GM12873 (cell line): Measurements from ENCODE around the gene FOSL1.

Experiments used
- CTCF ChIP-seq: IDR thresholded peaks from 2 replicates; pipeline ENCODE4 v1.5.1; 2012; ENCODE audit warnings: low read depth, mild to moderate bottlenecking, moderate library complexity, low read length, control low read depth; ENCODE audit not compliant: insufficient read depth; ENCODE audit errors: missing control alignments

The FOSL1 gene

GRCh38 chr11:65915821-65916251 lies 15.6 kb upstream of the FOSL1 start:
- no peak for TF ChIP-seq CTCF

- no peak for TF ChIP-seq CTCF
Observed at GRCh38 chr11:65915101-65915820, 15.1 kb upstream of the FOSL1 start.

DNA sequence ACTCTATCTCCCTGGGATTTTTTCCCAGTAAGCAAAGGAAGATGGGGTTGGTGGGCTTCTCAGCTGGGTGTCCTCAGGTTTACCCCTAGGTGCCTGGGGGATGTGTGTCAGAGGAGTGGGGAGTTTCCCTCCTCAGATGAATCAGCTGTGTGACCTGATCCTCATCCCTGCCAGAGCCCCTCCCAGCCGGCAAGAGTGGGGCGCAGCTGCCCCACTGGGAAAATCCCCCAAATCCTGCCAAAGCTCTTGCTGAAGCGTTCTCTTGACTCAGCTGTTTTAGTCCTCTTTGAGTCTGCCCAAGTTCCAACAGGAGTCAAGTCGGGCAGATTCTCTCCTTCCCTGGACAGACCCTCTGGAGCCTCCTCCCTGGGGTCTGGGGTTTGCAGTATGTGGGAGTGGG lies 12.7 kb upstream of the FOSL1 start:
- TF ChIP-seq CTCF = no peak

DNA sequence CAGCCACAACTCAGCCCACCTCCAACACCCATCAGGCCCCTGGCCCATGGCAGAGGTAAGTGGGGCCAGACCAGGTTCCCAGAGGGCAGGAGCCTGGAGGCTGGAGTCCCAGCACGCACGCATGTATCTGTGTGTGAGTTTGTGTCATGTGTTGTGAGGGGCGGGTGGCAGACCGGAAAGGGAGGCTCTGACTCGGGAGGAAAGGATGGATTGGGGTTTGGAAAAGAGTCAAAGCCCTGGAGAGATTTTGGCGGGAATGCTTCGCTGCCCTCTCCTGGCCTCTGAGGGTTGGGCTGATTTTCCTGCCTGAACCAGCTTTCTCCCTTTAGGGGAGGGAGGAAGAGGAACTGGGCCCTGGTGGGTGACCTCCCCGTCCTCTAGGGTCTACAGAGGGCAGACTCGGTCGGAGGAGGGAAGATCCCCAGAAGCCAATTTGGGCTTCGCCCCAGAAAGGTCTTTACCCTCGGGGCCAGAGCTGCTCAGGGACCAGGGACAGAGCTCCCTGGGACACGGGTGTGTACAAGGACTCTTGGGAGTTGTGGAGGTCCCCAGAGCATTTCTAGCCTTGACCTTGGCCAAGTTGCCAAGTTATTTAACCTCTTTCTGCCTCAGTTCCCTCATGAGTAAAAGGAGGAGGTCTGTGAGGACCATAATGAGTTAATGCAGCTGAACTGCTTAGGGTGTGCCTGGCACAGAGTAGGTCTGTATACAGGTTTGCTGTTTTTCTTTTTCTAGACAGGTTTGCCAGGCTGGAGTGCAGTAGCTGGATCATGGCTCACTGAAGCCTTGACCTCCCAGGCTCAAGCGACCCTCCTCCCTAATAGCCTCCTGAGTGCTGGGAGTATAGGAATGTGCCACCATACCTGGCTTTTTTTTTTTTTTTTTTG lies 11.7 kb upstream of the FOSL1 start:
- TF ChIP-seq CTCF = no peak

DNA sequence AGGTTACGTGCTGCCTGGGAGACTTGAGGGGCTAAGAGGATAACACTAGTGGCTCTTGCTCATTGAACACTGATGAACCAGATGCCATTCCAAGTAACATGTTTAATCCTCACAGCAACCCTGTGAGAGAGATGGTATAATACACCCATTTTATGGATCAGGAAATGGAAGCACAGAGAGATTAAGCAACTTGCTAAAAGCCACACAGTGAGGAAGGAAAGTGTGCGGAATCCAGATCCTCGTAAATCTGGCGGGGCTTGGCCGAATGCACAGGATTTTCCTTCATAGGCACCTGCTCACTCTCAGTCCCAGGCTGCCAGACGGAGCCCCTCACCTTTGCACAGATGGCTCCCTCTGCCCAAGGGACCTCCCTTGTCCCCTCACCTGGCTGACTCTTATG lies 7.7 kb upstream of the FOSL1 start:
- no peak for TF ChIP-seq CTCF

- TF ChIP-seq CTCF = no peak
Observed at GRCh38 chr11:65906602-65907001, 6.4 kb upstream of the FOSL1 start.

DNA sequence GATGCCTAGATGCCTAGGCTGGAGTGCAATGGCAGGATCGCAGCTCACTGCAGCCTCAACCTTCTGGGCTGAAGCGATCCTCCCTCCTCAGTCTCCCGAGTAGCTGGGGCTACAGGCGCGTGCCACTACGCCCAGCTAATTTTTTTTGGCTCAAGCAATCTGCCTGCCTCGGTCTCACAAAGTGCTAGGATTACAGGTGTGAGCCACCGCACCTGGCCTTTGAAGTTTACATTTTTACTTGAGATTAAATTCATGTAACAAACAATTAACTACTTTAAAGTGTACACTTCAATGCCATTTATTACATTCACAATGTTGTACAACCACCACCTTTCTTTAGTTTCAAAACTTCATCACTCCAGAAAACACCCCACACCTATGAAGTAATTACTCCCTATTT lies 3.5 kb upstream of the FOSL1 start:
- TF ChIP-seq CTCF = no peak
